H1 (cell line): Measurements from ENCODE around the gene FHOD1. TPM values are rescaled to one million over a fixed set of nuclear protein-coding genes. Genes with fewer than 3 reads are reported as not detected.

ENCODE experiments used
- CTCF ChIA-PET: fragments of 300-600 bp; sonication (Branson Sonifier 250); formaldehyde crosslinking; loops from one replicate; lab custom pipeline; 2021; ENCODE audit not compliant: partially characterized antibody; lab: Charles Lee
- POLR2A ChIA-PET: fragments of 300-600 bp; sonication (Branson Sonifier 250); formaldehyde crosslinking; loops from one replicate; lab custom pipeline; 2021; ENCODE audit warnings: inconsistent platforms; ENCODE audit not compliant: partially characterized antibody; lab: Charles Lee
- DNase-seq, 2 experiments: peaks; one replicate each; pipeline versions ENCODE4 v3.0.0 to v3.0.0-alpha.2; 2010 to 2022; ENCODE audit warnings: low spot score in 2 of 2, low read depth in 1 of 2, mixed read lengths in 1 of 2
- FAIRE-seq: peaks from 2 replicates; lab custom pipeline; 2011; peaks lifted over from hg19 to GRCh38; lab: Jason Lieb, UNC
- H2AFZ ChIP-seq: 2 replicates; pipeline ENCODE4 v1.8.1; 2012; ENCODE audit warnings: low read length, inconsistent platforms
- H2AK5ac ChIP-seq: 2 replicates; pipeline ENCODE4 v1.6.1; 2013; ENCODE audit warnings: low read depth, low read length
- H2BK120ac ChIP-seq: replicated peaks from 2 replicates; pipeline ENCODE3; 2013; ENCODE audit warnings: low read depth, low read length, inconsistent platforms
- H2BK12ac ChIP-seq: 2 replicates; pipeline ENCODE4 v1.6.1; 2013; ENCODE audit warnings: low read depth, low read length
- H2BK15ac ChIP-seq: 2 replicates; pipeline ENCODE4 v1.6.1; 2013; ENCODE audit warnings: low read length
- H2BK20ac ChIP-seq: 2 replicates; pipeline ENCODE4 v1.6.1; 2013; ENCODE audit warnings: low read length
- H2BK5ac ChIP-seq: 2 replicates; pipeline ENCODE4 v1.6.1; 2013; ENCODE audit warnings: low read depth, low read length
- H3K14ac ChIP-seq: 2 replicates; pipeline ENCODE4 v1.6.1; 2013; ENCODE audit warnings: inconsistent platforms; ENCODE audit not compliant: insufficient read length
- H3K18ac ChIP-seq: 2 replicates; pipeline ENCODE4 v1.6.1; 2013; ENCODE audit warnings: low read length; ENCODE audit errors: extremely low read depth
- H3K23ac ChIP-seq: 2 replicates; pipeline ENCODE4 v1.6.1; 2013; ENCODE audit warnings: inconsistent platforms; ENCODE audit not compliant: insufficient read length
- H3K23me2 ChIP-seq: 2 replicates; pipeline ENCODE4 v1.6.1; 2013; ENCODE audit warnings: low read depth, low read length
- H3K27ac ChIP-seq: 2 replicates; pipeline ENCODE4 v1.6.1; 2011; ENCODE audit warnings: low read depth, low read length, inconsistent platforms
- H3K27me3 ChIP-seq, 4 experiments: replicated peaks in 1 of 4; 1 replicate in 1 of 4; 2 replicates in 3 of 4; pipeline versions ENCODE4 v1.6.1 to v1.8.1; 2011 to 2013; ENCODE audit warnings: low read length in 3 of 4, mild to moderate bottlenecking in 3 of 4, inconsistent platforms in 2 of 4, mixed read lengths in 2 of 4, moderate library complexity in 1 of 4; ENCODE audit not compliant: control insufficient read depth in 3 of 4, insufficient read depth in 3 of 4; ENCODE audit errors: extremely low read depth in 1 of 4
- H3K36me3 ChIP-seq, 4 experiments: 2 replicates each; pipeline versions ENCODE4 v1.6.1 to v1.8.1; 2011 to 2013; ENCODE audit warnings: mild to moderate bottlenecking in 4 of 4, low read length in 3 of 4, moderate library complexity in 2 of 4, control low read depth in 1 of 4, inconsistent platforms in 1 of 4; ENCODE audit not compliant: insufficient read depth in 4 of 4, control insufficient read depth in 2 of 4
- H3K4ac ChIP-seq: replicated peaks from 2 replicates; pipeline ENCODE3; 2013; ENCODE audit warnings: low read length, low read depth, mixed read lengths, inconsistent platforms; ENCODE audit not compliant: insufficient read length
- H3K4me1 ChIP-seq, 4 experiments: replicated peaks in 1 of 4; 1 replicate in 1 of 4; 2 replicates in 3 of 4; pipeline versions ENCODE4 v1.6.1 to v1.8.1; 2011 to 2013; ENCODE audit warnings: low read length in 3 of 4, inconsistent platforms in 2 of 4, mixed read lengths in 1 of 4; ENCODE audit not compliant: insufficient read depth in 4 of 4, control insufficient read depth in 3 of 4
- H3K4me2 ChIP-seq, 2 experiments: 2 replicates each; pipeline versions ENCODE4 v1.6.1 to v1.8.1; 2011 to 2013; ENCODE audit warnings: low read depth in 2 of 2, low read length in 2 of 2, control low read depth in 1 of 2, inconsistent platforms in 1 of 2, mild to moderate bottlenecking in 1 of 2; ENCODE audit not compliant: insufficient read depth in 1 of 2
- H3K4me3 ChIP-seq, 4 experiments: fragments of 200-600, 300-600 bp in 1 of 4; sonication (generic), shearing (Covaris generic), sonication (Bioruptor Twin) in 1 of 4; 2 replicates each; pipeline versions ENCODE4 v1.5.1 to v1.8.1; 2011 to 2016; ENCODE audit warnings: low read length in 4 of 4, low read depth in 3 of 4, control low read depth in 2 of 4, inconsistent platforms in 2 of 4, mild to moderate bottlenecking in 2 of 4, mixed read lengths in 1 of 4, moderate library complexity in 1 of 4; ENCODE audit not compliant: insufficient read depth in 2 of 4; ENCODE audit errors: extremely low read depth in 1 of 4
- H3K56ac ChIP-seq: replicated peaks from 2 replicates; pipeline ENCODE3; 2013; ENCODE audit warnings: low read depth, mild to moderate bottlenecking, mixed read lengths, low read length, inconsistent platforms; ENCODE audit not compliant: insufficient read length
- H3K79me1 ChIP-seq: 2 replicates; pipeline ENCODE4 v1.6.1; 2013; ENCODE audit warnings: low read depth, low read length, control low read depth
- H3K79me2 ChIP-seq, 2 experiments: 2 replicates each; pipeline versions ENCODE4 v1.6.1 to v1.8.1; 2012 to 2013; ENCODE audit warnings: low read length in 2 of 2, mild to moderate bottlenecking in 2 of 2, inconsistent platforms in 1 of 2; ENCODE audit not compliant: insufficient read depth in 2 of 2, control insufficient read depth in 1 of 2
- H3K9ac ChIP-seq, 4 experiments: replicated peaks in 1 of 4; 1 replicate in 1 of 4; 2 replicates in 3 of 4; pipeline versions ENCODE4 v1.6.1 to v1.8.1; 2011 to 2013; ENCODE audit warnings: low read depth in 3 of 4, low read length in 3 of 4, control low read depth in 2 of 4, mild to moderate bottlenecking in 2 of 4, moderate library complexity in 2 of 4, inconsistent platforms in 1 of 4; ENCODE audit errors: extremely low read depth in 1 of 4
- H3K9me3 ChIP-seq, 2 experiments: 2 replicates each; pipeline versions ENCODE4 v1.6.1 to v1.8.1; 2012 to 2013; ENCODE audit warnings: mild to moderate bottlenecking in 2 of 2, moderate library complexity in 2 of 2, control low read depth in 1 of 2, inconsistent platforms in 1 of 2, low read depth in 1 of 2, low read length in 1 of 2, mixed read lengths in 1 of 2; ENCODE audit not compliant: insufficient read depth in 2 of 2
- H4K20me1 ChIP-seq, 2 experiments: replicated peaks in 1 of 2; 2 replicates each; pipeline versions ENCODE3 to v1.8.1; 2011 to 2013; ENCODE audit warnings: inconsistent platforms in 2 of 2, low read length in 2 of 2, mild to moderate bottlenecking in 1 of 2; ENCODE audit not compliant: insufficient read depth in 2 of 2, control insufficient read depth in 1 of 2
- H4K5ac ChIP-seq: 2 replicates; pipeline ENCODE4 v1.6.1; 2013; ENCODE audit warnings: low read length, low read depth, mixed read lengths, inconsistent platforms; ENCODE audit not compliant: insufficient read length
- H4K8ac ChIP-seq: 2 replicates; pipeline ENCODE4 v1.8.0; 2013; ENCODE audit warnings: mild to moderate bottlenecking, moderate library complexity, low read length, inconsistent platforms; ENCODE audit not compliant: insufficient read depth; ENCODE audit errors: extremely low read depth
- H4K91ac ChIP-seq: replicated peaks from 2 replicates; pipeline ENCODE3; 2013; ENCODE audit warnings: low read length, mixed read lengths, inconsistent platforms; ENCODE audit not compliant: insufficient read length
- CTBP2 ChIP-seq: IDR thresholded peaks from 2 replicates; pipeline ENCODE4 v1.7.0; 2011; ENCODE audit warnings: borderline replicate concordance, mild to moderate bottlenecking, moderate library complexity, mixed read lengths, low read length; ENCODE audit not compliant: insufficient read depth, insufficient read length
- POLR2AphosphoS5 ChIP-seq: IDR thresholded peaks from 2 replicates; pipeline ENCODE4 v1.6.1; 2011; ENCODE audit warnings: low read depth, low read length
- TEAD4 ChIP-seq: IDR thresholded peaks from 2 replicates; pipeline ENCODE4 v1.6.1; 2012; ENCODE audit warnings: low read depth, low read length, inconsistent platforms, mixed read lengths
- WGBS, 2 experiments: shearing (Covaris generic) in 1 of 2; methylation state at CpG; one replicate each; pipeline versions ENCODE4 v1.1.6 to v1.1.7; 2013 to 2015; ENCODE audit warnings: low lambda C conversion rate in 2 of 2, mixed read lengths in 2 of 2, inconsistent platforms in 1 of 2, low coverage in 1 of 2, missing lambda C conversion rate in 1 of 2; ENCODE audit not compliant: insufficient replicate concordance in 2 of 2, insufficient coverage in 1 of 2, insufficient read length in 1 of 2; ENCODE audit errors: extremely low coverage in 1 of 2, missing lambda C conversion rate in 1 of 2; 5-methylcytosine and 5-hydroxymethylcytosine counted together
- polyA plus RNA-seq, 7 experiments: library from polyadenylated mRNA; depleted of rRNA in 3 of 7; stranded (reverse) in 5 of 7; unstranded in 2 of 7; fragments of >200 nt in 5 of 7; fragments of 200-250 nt in 2 of 7; gene quantifications; 1 replicate in 5 of 7; 2 replicates in 1 of 7; 4 replicates in 1 of 7; pipeline versions ENCODE4 v1.2.1 to v1.2.3, GENCODE V29; 2011 to 2013; ENCODE audit warnings: missing spikeins in 2 of 7, mixed read lengths in 2 of 7
- total RNA-seq: library from RNA; stranded (reverse); fragmentation: NEBNext Ultra II Directional; extraction: Animal tissue kit (Norgen Biotek cat#: 25700); gene quantifications from 2 replicates; pipeline ENCODE4 v1.2.1, GENCODE V29; 2021
- TF ChIP-seq, protein P1 (sequence below): IDR thresholded peaks from 2 replicates; pipeline ENCODE4 v1.6.1; 2012; ENCODE audit warnings: inconsistent platforms

FHOD1 gene
- total and polyA plus RNA-seq, 2 of the 8 experiments (the other 6 are each of a cell fraction or from before 2014, with no cell fraction given), result 31.3 to 60.7 TPM

DNA sequence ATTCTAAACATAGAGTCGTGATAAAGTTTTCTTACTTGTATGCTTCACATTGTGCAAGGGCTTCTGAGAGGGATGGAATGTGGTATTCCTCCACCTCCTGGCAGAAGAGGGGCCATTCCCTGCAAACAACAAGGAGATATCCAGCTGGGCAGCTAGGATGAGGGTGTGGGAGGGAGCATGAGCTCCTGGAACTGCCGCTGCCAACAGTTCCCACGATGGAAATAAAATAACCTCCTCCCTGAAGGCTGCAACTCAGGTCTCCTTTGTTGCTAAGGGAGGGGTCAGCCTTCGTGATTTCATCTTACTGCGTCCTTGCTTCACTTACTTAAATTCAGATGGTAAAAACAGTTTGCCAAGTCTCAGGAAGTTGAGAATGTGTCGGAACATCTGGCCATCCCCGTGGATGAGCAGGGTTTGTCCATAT, 47.7 kb upstream of the FHOD1 start:
- Histone ChIP-seq H3K79me1 (no peaks in the 10 kb centered on the region), H2BK20ac (no peak overlapping the region), H3K23ac (no peak overlapping the region), H3K4me3 (no peak overlapping the region), H2AFZ (no peak overlapping the region), H3K27ac (no peak overlapping the region), H4K8ac (no peak overlapping the region), H4K20me1 (no peaks in the 10 kb centered on the region), H3K36me3 (no peaks in the 10 kb centered on the region), H2BK12ac (no peak overlapping the region), H3K56ac (no peak overlapping the region), H2BK15ac (no peak overlapping the region), H3K9me3 (no peaks in the 10 kb centered on the region), H3K23me2 (no peaks in the 10 kb centered on the region), H4K91ac (no peak overlapping the region), H4K5ac (no peak overlapping the region), H2BK5ac (no peak overlapping the region), H3K4me1 (no peaks in the 10 kb centered on the region; a peak in 1 of 7 replicates), H3K4me2 (no peak overlapping the region), H3K9ac (no peak overlapping the region), H3K14ac (no peak overlapping the region), H2AK5ac (no peak overlapping the region), H3K27me3 (peaks cover 0 to 4% (median 2%) of the 10 kb centered on the region in 4 experiments; a peak in 4 of 7 replicates), H2BK120ac (no peak overlapping the region), H3K79me2 (no peaks in the 10 kb centered on the region), H3K4ac (no peak overlapping the region), H3K18ac (no peak overlapping the region)
- DNase-seq, result no peak
- no peak for FAIRE-seq
- TF ChIP-seq POLR2AphosphoS5, result no peak
- no peak for TF ChIP-seq CTBP2
- TF ChIP-seq TEAD4, result 0 out of 2 replicates have a peak, but pooled peaks have one; percentile 22
- TF ChIP-seq, protein P1, sequence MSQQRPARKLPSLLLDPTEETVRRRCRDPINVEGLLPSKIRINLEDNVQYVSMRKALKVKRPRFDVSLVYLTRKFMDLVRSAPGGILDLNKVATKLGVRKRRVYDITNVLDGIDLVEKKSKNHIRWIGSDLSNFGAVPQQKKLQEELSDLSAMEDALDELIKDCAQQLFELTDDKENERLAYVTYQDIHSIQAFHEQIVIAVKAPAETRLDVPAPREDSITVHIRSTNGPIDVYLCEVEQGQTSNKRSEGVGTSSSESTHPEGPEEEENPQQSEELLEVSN, result no peak
- CTCF ChIA-PET, result interaction anchor here (1.0 to 11.3 kb wide), 4 partner anchors 10 to 151 kb away, joined by 4 to 93 read pairs (median 10); partner anchors contain the start of genes KCTD19 and LRRC36
- POLR2A ChIA-PET, result interaction anchor here (1.2 to 2.1 kb wide), 2 partner anchors 9 to 12 kb away, joined by 4 to 8 read pairs; no protein-coding TSS in a partner anchor
- 85% methylated on average over 7 of the region's 7 CpGs; no CpG with 5 or more reads in 1 of the 2 experiments for WGBS, 2 experiments
